Left kidney (tissue), 8 donors: ENCODE measurements around the gene OTX1. TPM values are rescaled to one million over a fixed set of nuclear protein-coding genes. Genes with fewer than 3 reads are reported as not detected.
"Not testable (repeated sequence)": the region's sequence is repeated elsewhere in the genome, so short reads cannot be mapped to it uniquely, and the experiment has no call there.

Experiments used
- DNase-seq: peaks from one replicate; pipeline ENCODE4 v3.0.0-alpha.2; 2013
- long read RNA-seq, 8 donors: transcript quantifications; one replicate each; lab custom pipeline, GENCODE V29; 2026
- polyA plus RNA-seq: library from polyadenylated mRNA; unstranded; fragments of 120-200 nt; gene quantifications from one replicate; pipeline ENCODE4 v1.2.1, GENCODE V29; 2013; ENCODE audit not compliant: insufficient read length

OTX1 gene
- polyA plus RNA-seq: not detected
- long read RNA-seq, donor 1: 0 reads
- long read RNA-seq, donor 2: 0 reads
- long read RNA-seq, donor 3: 0 reads
- long read RNA-seq, donor 4: 0 reads
- long read RNA-seq, donor 5: 0 reads
- long read RNA-seq, donor 6: 0 reads
- long read RNA-seq, donor 7: 0 reads
- long read RNA-seq, donor 8: 0 reads

DNA sequence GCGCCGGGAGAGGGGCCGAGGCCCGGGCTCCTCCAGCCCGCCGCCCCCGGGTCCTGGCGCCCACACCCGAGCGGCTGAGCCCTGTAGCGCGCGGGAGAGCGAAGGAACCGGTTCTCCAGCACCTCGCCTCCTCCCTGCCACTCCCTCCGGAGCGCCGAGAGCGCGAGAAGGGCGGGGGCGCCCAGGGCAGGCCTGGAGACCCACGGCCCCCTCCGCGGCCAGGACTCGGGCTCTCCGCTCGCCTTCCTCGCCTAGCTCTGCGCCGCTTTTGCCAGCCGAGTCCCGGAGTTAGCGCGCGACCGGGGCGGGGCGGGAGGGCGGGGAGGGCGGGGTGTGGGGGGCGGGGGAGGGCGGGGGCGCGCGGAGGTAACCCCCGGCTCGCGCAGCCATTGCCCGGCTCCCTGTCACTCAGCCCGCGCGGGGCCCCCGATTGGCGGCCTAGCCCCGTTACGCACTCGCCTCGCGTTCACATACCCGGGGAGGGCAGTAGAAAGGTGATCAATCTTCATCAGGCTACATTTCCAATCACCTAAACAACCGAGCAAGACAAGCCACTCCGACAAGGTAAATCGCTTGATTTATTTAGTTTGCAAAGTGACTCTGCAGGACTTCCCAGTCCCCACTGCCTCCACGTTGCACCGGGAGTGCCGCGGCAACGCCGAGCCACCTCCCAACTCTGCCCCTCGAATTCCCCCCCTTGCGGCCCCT is at the start of gene OTX1:
OTX1 (plus strand) TSS at position 497 of the 708 bp plus-strand sequence. CDS start 2,161 bp downstream, outside the sequence.
- DNase-seq: no peak

GRCh38 chr2:63001576-63001975 is 49.1 kb upstream of the OTX1 start:
- no peak for DNase-seq

GRCh38 chr2:63003351-63003750 is 47.3 kb upstream of the OTX1 start:
- no peak for DNase-seq

GRCh38 chr2:63007813-63008458 is 42.7 kb upstream of the OTX1 start:
- DNase-seq: no peak

- no peak for DNase-seq
Observed at GRCh38 chr2:63008838-63009237, 41.8 kb upstream of the OTX1 start.

DNA sequence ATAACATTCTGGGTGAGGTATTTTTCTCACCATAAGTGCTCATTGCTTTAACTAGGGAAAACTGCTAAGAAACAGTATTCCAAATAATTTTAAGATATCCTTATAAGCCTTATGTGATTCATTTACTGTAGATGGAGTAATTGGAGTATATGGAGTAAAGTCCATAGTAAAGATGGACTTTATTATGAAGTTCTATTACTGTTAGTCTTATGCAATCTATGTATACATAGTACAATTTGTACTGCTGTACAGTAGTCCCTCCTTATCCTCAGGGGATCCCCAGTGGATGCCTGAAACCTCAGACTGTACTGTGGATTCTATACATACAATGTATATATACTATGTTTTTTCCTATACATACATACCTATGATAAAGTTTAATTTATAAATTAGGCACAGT is 41.1 kb upstream of the OTX1 start:
- DNase-seq: no peak

- no peak for DNase-seq
Observed at GRCh38 chr2:63012541-63012940, 38.1 kb upstream of the OTX1 start.

- no peak for DNase-seq
Observed at GRCh38 chr2:63013438-63013837, 37.2 kb upstream of the OTX1 start.

- no peak for DNase-seq
Observed at GRCh38 chr2:63015389-63015788, 35.2 kb upstream of the OTX1 start.

DNA sequence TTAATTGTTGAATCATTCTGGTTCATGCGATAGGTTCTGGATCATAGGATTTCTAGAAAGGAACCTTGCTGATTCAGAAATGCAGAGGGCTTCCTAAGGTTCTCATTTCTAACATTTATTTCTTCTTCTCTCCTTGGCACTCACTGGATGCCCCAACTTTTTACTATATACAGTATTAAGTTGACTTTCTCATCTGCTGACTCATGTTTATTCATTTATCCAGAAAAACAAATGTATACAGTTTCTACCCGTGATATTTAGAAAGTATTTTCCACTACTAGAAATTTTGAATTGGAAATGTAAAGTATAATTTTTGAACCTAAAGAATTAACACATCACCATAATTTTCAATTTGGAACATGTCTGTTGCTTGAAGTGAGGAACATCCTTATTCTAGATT is 32.2 kb upstream of the OTX1 start:
- no peak for DNase-seq

GRCh38 chr2:63019686-63020085 is 30.9 kb upstream of the OTX1 start:
- not testable (repeated sequence) for DNase-seq

- no peak for DNase-seq
Observed at GRCh38 chr2:63023444-63023843, 27.2 kb upstream of the OTX1 start.

DNA sequence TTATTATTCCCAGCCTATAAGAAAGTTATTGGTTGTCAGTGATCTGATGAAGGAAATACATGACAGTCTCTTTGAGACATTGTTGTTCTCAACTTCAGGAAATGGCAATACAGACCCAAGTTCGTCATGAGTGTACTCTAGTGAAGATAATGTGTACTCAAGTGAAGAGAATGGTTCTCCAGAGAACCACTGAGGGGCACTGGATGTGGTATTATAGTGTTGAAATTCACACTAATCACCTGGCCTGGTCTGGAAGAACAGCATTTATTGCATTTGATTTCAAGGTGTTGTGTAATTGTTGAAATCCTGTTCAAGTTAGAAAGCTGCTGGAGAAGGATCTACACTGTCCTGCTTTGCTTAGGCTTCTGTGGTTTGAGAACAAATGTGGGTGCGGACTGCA is 23.4 kb upstream of the OTX1 start:
- DNase-seq: no peak

DNA sequence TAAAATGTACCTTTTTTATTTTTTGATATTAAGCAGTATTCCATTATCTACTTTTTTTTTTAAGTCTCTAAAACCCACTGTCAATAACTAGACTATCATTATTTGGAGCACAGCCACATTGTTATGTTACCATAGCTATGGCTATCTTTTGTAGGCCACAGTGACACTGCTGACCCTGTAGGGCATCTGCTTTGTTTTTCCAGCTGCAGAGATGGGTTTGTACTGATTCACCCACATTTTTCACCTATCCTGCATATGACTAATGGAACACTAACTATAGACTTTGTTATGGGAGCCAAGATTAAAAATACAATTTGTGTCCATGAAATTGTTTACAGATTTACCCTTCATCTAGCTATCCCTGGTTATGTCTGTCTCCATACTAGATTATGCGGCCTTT is 21.6 kb upstream of the OTX1 start:
- DNase-seq: no peak

DNA sequence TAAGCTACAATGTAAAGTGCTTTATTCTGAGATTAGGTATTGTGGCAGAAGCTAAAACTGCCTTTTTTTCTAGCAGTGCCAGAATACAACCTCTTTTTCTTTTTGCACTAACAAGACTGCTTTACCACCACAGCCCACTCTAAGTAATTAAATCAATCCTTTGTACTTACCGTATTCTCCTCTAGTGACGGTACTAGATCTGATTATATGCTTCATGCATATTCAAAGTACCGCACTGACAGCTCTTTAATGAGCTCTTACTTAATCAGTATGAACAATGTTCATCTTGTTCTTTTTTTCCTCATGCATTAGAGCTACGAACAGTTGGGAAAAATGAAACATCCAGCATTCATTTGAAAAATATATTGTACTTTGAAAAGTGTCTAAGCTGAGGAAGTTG is 16.1 kb upstream of the OTX1 start:
- DNase-seq: no peak

GRCh38 chr2:63035169-63035568 is 15.5 kb upstream of the OTX1 start:
- no peak for DNase-seq

GRCh38 chr2:63035660-63036059 is 15.0 kb upstream of the OTX1 start:
- DNase-seq: no peak

GRCh38 chr2:63038034-63038433 is 12.6 kb upstream of the OTX1 start:
- DNase-seq: no peak

- no peak for DNase-seq
Observed at GRCh38 chr2:63040586-63040985, 10.0 kb upstream of the OTX1 start.

DNA sequence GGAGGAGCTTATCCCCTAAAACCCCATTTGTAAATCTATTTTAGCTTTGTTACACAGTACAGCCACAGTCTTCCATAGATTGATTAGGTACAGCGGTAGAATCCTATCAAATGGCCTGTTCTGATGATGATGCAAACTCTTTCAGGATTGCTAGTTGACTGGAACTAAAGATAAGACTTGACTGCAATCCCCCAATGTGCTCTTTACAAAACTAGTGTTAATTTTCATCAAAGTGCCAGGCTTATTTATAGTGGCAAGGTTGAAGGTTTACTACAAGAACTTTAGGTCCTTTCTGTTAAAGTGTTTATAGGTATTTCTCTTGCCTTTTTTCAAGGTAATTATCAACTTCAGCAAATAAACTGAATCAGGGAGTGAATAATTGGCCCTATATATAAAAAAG is 9.0 kb upstream of the OTX1 start:
- DNase-seq: no peak

DNA sequence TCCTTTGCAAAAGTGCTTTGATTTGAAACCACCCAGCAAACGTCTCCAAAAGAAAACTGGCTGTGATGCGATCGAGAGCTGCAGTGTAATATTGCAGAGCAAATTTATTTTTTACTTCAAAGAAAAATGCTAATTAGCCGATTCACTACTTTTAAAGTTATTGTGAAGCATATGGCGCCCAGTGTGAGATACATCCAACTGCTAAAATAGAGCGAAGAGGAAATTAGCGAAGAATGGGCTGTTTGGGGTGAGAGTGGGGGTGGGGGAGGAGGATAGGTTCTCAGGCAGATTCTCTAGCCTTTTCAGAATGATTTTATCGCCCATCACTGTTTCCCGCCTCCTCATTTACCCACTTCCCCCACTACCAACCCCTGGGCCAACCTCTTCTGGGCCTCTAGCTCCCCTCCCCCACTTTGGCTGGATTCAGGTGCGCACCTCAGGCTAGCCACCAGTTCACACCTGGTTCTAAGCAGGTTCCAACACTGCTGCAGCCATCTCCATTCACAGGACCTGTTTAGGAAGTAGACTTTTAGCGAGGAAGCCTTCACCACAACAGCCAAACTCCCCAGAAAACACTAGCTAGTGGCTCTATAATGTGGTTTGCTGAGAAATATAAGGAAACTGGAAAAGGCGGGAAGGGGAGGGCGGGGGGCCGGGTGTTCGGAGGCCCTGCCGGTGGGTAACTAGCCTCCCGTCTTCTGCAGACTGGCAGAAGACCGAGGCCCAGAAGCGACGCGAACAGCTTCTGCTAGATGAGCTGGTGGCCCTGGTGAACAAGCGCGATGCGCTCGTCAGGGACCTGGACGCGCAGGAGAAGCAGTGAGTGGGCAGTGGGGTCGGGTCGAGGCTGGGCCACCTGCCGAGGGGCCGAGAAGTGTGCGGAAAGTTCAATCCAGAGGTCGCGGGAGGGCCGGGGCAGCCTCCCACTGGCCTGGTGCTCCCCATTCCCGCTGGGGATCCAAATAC is 6.0 kb upstream of the OTX1 start:
- DNase-seq: no peak

- no peak for DNase-seq
Observed at GRCh38 chr2:63046552-63046951, 4.1 kb upstream of the OTX1 start.

GRCh38 chr2:63046961-63047320 is 3.7 kb upstream of the OTX1 start:
- no peak for DNase-seq
